H9 (cell line): ENCODE measurements around the gene PAEP. TPM values are rescaled to one million over a fixed set of nuclear protein-coding genes. Genes with fewer than 3 reads are reported as not detected.

Experiments used
- DNase-seq: peaks from one replicate; pipeline ENCODE4 v3.0.0-alpha.2; 2017
- H2AFZ ChIP-seq: one replicate; pipeline ENCODE4 v1.6.1; 2013; ENCODE audit warnings: mild to moderate bottlenecking, low read length, control low read depth, moderate library complexity
- H2AK5ac ChIP-seq: 2 replicates; pipeline ENCODE4 v1.6.1; 2013; ENCODE audit warnings: low read length, control low read depth, mixed read lengths; ENCODE audit not compliant: insufficient read length
- H2BK120ac ChIP-seq: one replicate; pipeline ENCODE4 v1.6.1; 2013; ENCODE audit warnings: low read depth, mild to moderate bottlenecking, low read length, control low read depth, inconsistent platforms; ENCODE audit not compliant: poor library complexity, severe bottlenecking
- H2BK12ac ChIP-seq: 2 replicates; pipeline ENCODE4 v1.6.1; 2013; ENCODE audit warnings: low read length, control low read depth, mixed read lengths, low read depth; ENCODE audit not compliant: insufficient read length
- H2BK15ac ChIP-seq: 2 replicates; pipeline ENCODE4 v1.6.1; 2013; ENCODE audit warnings: low read depth, low read length, control low read depth
- H2BK20ac ChIP-seq: one replicate; pipeline ENCODE4 v1.6.1; 2013; ENCODE audit warnings: low read depth, mild to moderate bottlenecking, low read length, control low read depth, inconsistent platforms; ENCODE audit not compliant: poor library complexity, severe bottlenecking
- H2BK5ac ChIP-seq: 2 replicates; pipeline ENCODE4 v1.6.1; 2013; ENCODE audit warnings: low read length, control low read depth, mixed read lengths; ENCODE audit not compliant: insufficient read length
- H3K14ac ChIP-seq: 2 replicates; pipeline ENCODE4 v1.6.1; 2013; ENCODE audit warnings: low read length, control low read depth; ENCODE audit not compliant: insufficient read depth
- H3K18ac ChIP-seq: 2 replicates; pipeline ENCODE4 v1.6.1; 2013; ENCODE audit warnings: low read depth, mild to moderate bottlenecking, mixed read lengths, low read length, control low read depth; ENCODE audit not compliant: insufficient read length
- H3K23ac ChIP-seq: 2 replicates; pipeline ENCODE4 v1.6.1; 2013; ENCODE audit warnings: low read length, control low read depth, mixed read lengths, low read depth; ENCODE audit not compliant: insufficient read length
- H3K23me2 ChIP-seq: 2 replicates; pipeline ENCODE4 v1.6.1; 2013; ENCODE audit warnings: low read depth, mild to moderate bottlenecking, mixed read lengths, low read length, control low read depth; ENCODE audit not compliant: insufficient read length, poor library complexity, severe bottlenecking
- H3K27ac ChIP-seq: 2 replicates; pipeline ENCODE4 v1.5.1; 2013; ENCODE audit warnings: low read length, control low read depth, mixed read lengths, low read depth; ENCODE audit not compliant: insufficient read length
- H3K27me3 ChIP-seq: 2 replicates; pipeline ENCODE4 v1.6.1; 2013; ENCODE audit warnings: low read length, control low read depth, inconsistent platforms; ENCODE audit not compliant: insufficient read depth
- H3K4ac ChIP-seq: 2 replicates; pipeline ENCODE4 v1.6.1; 2013; ENCODE audit warnings: low read depth, mild to moderate bottlenecking, control low read depth, inconsistent platforms, low read length, moderate library complexity
- H3K4me1 ChIP-seq: 2 replicates; pipeline ENCODE4 v1.6.1; 2013; ENCODE audit warnings: low read length, control low read depth, inconsistent platforms; ENCODE audit not compliant: insufficient read depth
- H3K4me2 ChIP-seq: 2 replicates; pipeline ENCODE4 v1.6.1; 2013; ENCODE audit warnings: low read length, control low read depth, mixed read lengths; ENCODE audit not compliant: insufficient read length, insufficient read depth
- H3K56ac ChIP-seq: 2 replicates; pipeline ENCODE4 v1.6.1; 2013; ENCODE audit warnings: low read depth, mild to moderate bottlenecking, mixed read lengths, low read length, control low read depth; ENCODE audit not compliant: insufficient read length
- H3K79me1 ChIP-seq: 2 replicates; pipeline ENCODE4 v1.6.1; 2013; ENCODE audit warnings: low read depth, mild to moderate bottlenecking, moderate library complexity, low read length, control low read depth, inconsistent platforms; ENCODE audit not compliant: insufficient read depth, poor library complexity, severe bottlenecking
- H3K79me2 ChIP-seq: 2 replicates; pipeline ENCODE4 v1.6.1; 2013; ENCODE audit warnings: low read length, control low read depth, inconsistent platforms; ENCODE audit not compliant: insufficient read depth
- H3K9ac ChIP-seq: 2 replicates; pipeline ENCODE4 v1.6.1; 2013; ENCODE audit warnings: low read length, control low read depth, mixed read lengths; ENCODE audit not compliant: insufficient read length; ENCODE audit errors: extremely low read depth
- H3K9me3 ChIP-seq: one replicate; pipeline ENCODE4 v1.6.1; 2013; ENCODE audit warnings: low read depth, low read length, inconsistent platforms; ENCODE audit not compliant: control insufficient read depth
- H3T11ph ChIP-seq: one replicate; pipeline ENCODE4 v1.6.1; 2013; ENCODE audit warnings: mild to moderate bottlenecking, low read length, control low read depth, inconsistent platforms
- H4K20me1 ChIP-seq: one replicate; pipeline ENCODE4 v1.6.1; 2013; ENCODE audit not compliant: control insufficient read depth, insufficient read length, insufficient read depth
- H4K5ac ChIP-seq: 2 replicates; pipeline ENCODE4 v1.6.1; 2013; ENCODE audit warnings: low read depth, mild to moderate bottlenecking, mixed read lengths, low read length, control low read depth; ENCODE audit not compliant: insufficient read length
- H4K8ac ChIP-seq: replicated peaks from 2 replicates; pipeline ENCODE4 v1.6.1; 2013; ENCODE audit warnings: low read length, control low read depth, mixed read lengths, low read depth; ENCODE audit not compliant: insufficient read length
- H4K91ac ChIP-seq: 2 replicates; pipeline ENCODE4 v1.6.1; 2013; ENCODE audit warnings: low read depth, mild to moderate bottlenecking, moderate library complexity, mixed read lengths, low read length, control low read depth; ENCODE audit not compliant: insufficient read length
- H3K27ac Mint-ChIP-seq, 3 experiments: 2 replicates in 2 of 3; 3 replicates in 1 of 3; pipeline ENCODE4 v1.8.0; 2020 to 2021; ENCODE audit warnings: mixed read lengths in 3 of 3, mild to moderate bottlenecking in 1 of 3, moderate library complexity in 1 of 3
- H3K27me3 Mint-ChIP-seq: 2 replicates; pipeline ENCODE4 v1.8.0; 2021; ENCODE audit warnings: low read depth, mild to moderate bottlenecking, moderate library complexity, mixed read lengths
- H3K36me3 Mint-ChIP-seq, 3 experiments: 2 replicates in 2 of 3; 3 replicates in 1 of 3; pipeline ENCODE4 v1.8.0; 2020 to 2021; ENCODE audit warnings: low read depth in 3 of 3, mixed read lengths in 3 of 3; ENCODE audit not compliant: insufficient read depth in 1 of 3
- H3K4me1 Mint-ChIP-seq, 2 experiments: 2 replicates each; pipeline ENCODE4 v1.8.0; 2020; ENCODE audit warnings: mixed read lengths in 2 of 2
- H3K4me3 Mint-ChIP-seq, 2 experiments: 2 replicates in 1 of 2; 3 replicates in 1 of 2; pipeline ENCODE4 v1.8.0; 2020 to 2021; ENCODE audit warnings: mild to moderate bottlenecking in 2 of 2, mixed read lengths in 2 of 2, moderate library complexity in 1 of 2
- H3K9me3 Mint-ChIP-seq, 2 experiments: 2 replicates in 1 of 2; 3 replicates in 1 of 2; pipeline ENCODE4 v1.8.0; 2020; ENCODE audit warnings: mild to moderate bottlenecking in 2 of 2, mixed read lengths in 2 of 2, moderate library complexity in 1 of 2
- CTCF ChIP-seq: fragments of 200-600 bp; sonication (generic); conservative IDR thresholded peaks from 3 replicates; pipeline ENCODE4 v1.8.0; 2021; ENCODE audit warnings: antibody characterized with exemption, mild to moderate bottlenecking
- WGBS: extraction: QIAGEN DNeasy Blood & Tissue Kit; methylation state at CpG from one replicate; pipeline ENCODE4 v1.1.7; 2013; ENCODE audit warnings: missing lambda C conversion rate, low lambda C conversion rate, mixed read lengths; ENCODE audit not compliant: insufficient read length; ENCODE audit errors: extremely low coverage; 5-methylcytosine and 5-hydroxymethylcytosine counted together
- total RNA-seq: library from RNA; stranded (reverse); gene quantifications from 2 replicates; pipeline ENCODE4 v1.2.1, GENCODE V29; 2021

The PAEP gene
- total RNA-seq, 1 experiment from 2014 or later: not detected

- H4K8ac ChIP-seq: no peak overlapping the region
- no peak overlapping the region for H2AK5ac ChIP-seq
- H3K4me2 ChIP-seq: no peak overlapping the region
- H3K79me1 ChIP-seq: no peaks in the 10 kb centered on the region
- no peak overlapping the region for H3K23ac ChIP-seq
- H3K18ac ChIP-seq: no peak overlapping the region
- H2BK12ac ChIP-seq: no peak overlapping the region
- no peaks in the 10 kb centered on the region for H3K79me2 ChIP-seq
- H3K36me3 Mint-ChIP-seq: peaks cover 5 to 14% (median 7%) of the 10 kb centered on the region in 3 experiments; a peak in 5 of 7 replicates
- no peak overlapping the region for H3K4ac ChIP-seq
- H2BK15ac ChIP-seq: no peak overlapping the region
- H3K56ac ChIP-seq: no peak overlapping the region
- H2BK120ac ChIP-seq: no peak overlapping the region
- no peak overlapping the region for H4K5ac ChIP-seq
- no peak for TF ChIP-seq CTCF
- no peak overlapping the region for H3T11ph ChIP-seq
- H3K23me2 ChIP-seq: no peaks in the 10 kb centered on the region
- H3K4me3 Mint-ChIP-seq: no peak overlapping the region
- no peak overlapping the region for H3K14ac ChIP-seq
- no peaks in the 10 kb centered on the region for H4K20me1 ChIP-seq
- no peak overlapping the region for H2BK20ac ChIP-seq
- H3K9me3 ChIP-seq: no peaks in the 10 kb centered on the region
- H3K9me3 Mint-ChIP-seq: peaks cover 19 to 20% of the 10 kb centered on the region in 2 experiments
- no peak for DNase-seq
- H2AFZ ChIP-seq: no peak overlapping the region
- H4K91ac ChIP-seq: no peak overlapping the region
- WGBS: no CpG with 5 or more reads among the region's 4 CpGs
- H3K9ac ChIP-seq: no peak overlapping the region
- no peak overlapping the region; a peak in 1 of 7 replicates for H3K27ac Mint-ChIP-seq
- no peak overlapping the region for H2BK5ac ChIP-seq
- H3K4me1 ChIP-seq: no peaks in the 10 kb centered on the region
- no peak overlapping the region for H3K27ac ChIP-seq
- H3K27me3 ChIP-seq: no peaks in the 10 kb centered on the region
- H3K4me1 Mint-ChIP-seq: 0 out of 4 replicates have a peak, but pooled peaks cover 0 to 3% of the 10 kb centered on the region in 2 experiments
- peaks cover 3% of the 10 kb centered on the region for H3K27me3 Mint-ChIP-seq
Measured at GRCh38 chr9:135611875-135612209, 50.3 kb downstream of the PAEP start.
